Measurements from ENCODE around the gene ZNF32.
A peak's percentile ranks its signal among the peaks of the same experiment; 100 is the strongest.
"Not testable (repeated sequence)": the region's sequence is repeated elsewhere in the genome, so short reads cannot be mapped to it uniquely, and the experiment has no call there.

Gene ZNF32

GRCh38 chr10:43647576-43647975 is 1.1 kb downstream of the ZNF32 start:
- Histone ChIP-seq H4K5ac (ENCODE audit: low read length) (no peak overlapping the region), H3K27me3 (ENCODE audit: insufficient read depth, low read length, poor library complexity) (no peaks in the 10 kb centered on the region), H3K9ac (ENCODE audit: low read length) (no peak overlapping the region), H3K79me1 (ENCODE audit: low read length) (no peaks in the 10 kb centered on the region), H3K56ac (ENCODE audit: low read length) (no peak overlapping the region), H3K4me3 (ENCODE audit: low read length) (no peak overlapping the region), H2AK5ac (ENCODE audit: low read length) (no peak overlapping the region), H2BK15ac (replicated peaks; ENCODE audit: low read depth) (no peak overlapping the region), H3K36me3 (ENCODE audit: control insufficient read depth, insufficient read depth, low read length) (peaks cover 10% of the 10 kb centered on the region), H3K4me1 (ENCODE audit: control insufficient read depth, low read depth, low read length) (no peaks in the 10 kb centered on the region), H2BK120ac (ENCODE audit: low read depth, low read length) (no peak overlapping the region), H3K23ac (ENCODE audit: low read length) (no peak overlapping the region), H3K18ac (ENCODE audit: low read length) (no peak overlapping the region), H4K8ac (ENCODE audit: low read depth, low read length) (no peak overlapping the region), H3K79me2 (ENCODE audit: control insufficient read depth, insufficient read depth, low read length) (no peaks in the 10 kb centered on the region), H2BK5ac (ENCODE audit: low read length) (no peak overlapping the region), H3K27ac (ENCODE audit: low read depth, low read length) (no peak overlapping the region), H3K4me2 (ENCODE audit: low read length) (no peak overlapping the region), H3K4ac (ENCODE audit: low read depth, low read length) (no peak overlapping the region)
- DNase-seq, result no peak
- WGBS (ENCODE audit: extremely low coverage, insufficient coverage, low lambda C conversion rate), result no CpG with 5 or more reads among the region's 6 CpGs

- Histone ChIP-seq H3K27ac (ENCODE audit: low read depth, low read length) (no peak overlapping the region), H3K79me1 (ENCODE audit: low read length) (no peaks in the 10 kb centered on the region), H3K4me3 (ENCODE audit: low read length) (peak overlapping the region; percentile 15), H3K79me2 (ENCODE audit: control insufficient read depth, insufficient read depth, low read length) (no peaks in the 10 kb centered on the region), H3K23ac (ENCODE audit: low read length) (no peak overlapping the region), H3K9ac (ENCODE audit: low read length) (no peak overlapping the region), H2BK15ac (replicated peaks; ENCODE audit: low read depth) (no peak overlapping the region), H3K56ac (ENCODE audit: low read length) (no peak overlapping the region), H3K4me1 (ENCODE audit: control insufficient read depth, low read depth, low read length) (no peaks in the 10 kb centered on the region), H3K36me3 (ENCODE audit: control insufficient read depth, insufficient read depth, low read length) (peaks cover 10% of the 10 kb centered on the region), H4K5ac (ENCODE audit: low read length) (no peak overlapping the region), H2AK5ac (ENCODE audit: low read length) (no peak overlapping the region), H3K18ac (ENCODE audit: low read length) (no peak overlapping the region), H2BK5ac (ENCODE audit: low read length) (no peak overlapping the region), H3K4me2 (ENCODE audit: low read length) (no peak overlapping the region), H4K8ac (ENCODE audit: low read depth, low read length) (no peak overlapping the region), H2BK120ac (ENCODE audit: low read depth, low read length) (no peak overlapping the region), H3K4ac (ENCODE audit: low read depth, low read length) (no peak overlapping the region), H3K27me3 (ENCODE audit: insufficient read depth, low read length, poor library complexity) (no peaks in the 10 kb centered on the region)
- WGBS (ENCODE audit: extremely low coverage, insufficient coverage, low lambda C conversion rate), result no CpG with 5 or more reads among the region's 4 CpGs
- no peak for DNase-seq
Measured at GRCh38 chr10:43645866-43646265, 2.8 kb downstream of the ZNF32 start.

GRCh38 chr10:43644252-43644651 is 4.4 kb downstream of the ZNF32 start:
- Histone ChIP-seq H3K27ac (ENCODE audit: low read depth, low read length) (no peak overlapping the region), H4K5ac (ENCODE audit: low read length) (no peak overlapping the region), H2BK5ac (ENCODE audit: low read length) (no peak overlapping the region), H3K9ac (ENCODE audit: low read length) (no peak overlapping the region), H3K4me1 (ENCODE audit: control insufficient read depth, low read depth, low read length) (no peaks in the 10 kb centered on the region), H3K56ac (ENCODE audit: low read length) (no peak overlapping the region), H4K8ac (ENCODE audit: low read depth, low read length) (no peak overlapping the region), H3K79me1 (ENCODE audit: low read length) (no peaks in the 10 kb centered on the region), H2BK15ac (replicated peaks; ENCODE audit: low read depth) (no peak overlapping the region), H3K4me3 (ENCODE audit: low read length) (peak overlapping the region; percentile 53), H3K23ac (ENCODE audit: low read length) (no peak overlapping the region), H3K79me2 (ENCODE audit: control insufficient read depth, insufficient read depth, low read length) (no peaks in the 10 kb centered on the region), H3K36me3 (ENCODE audit: control insufficient read depth, insufficient read depth, low read length) (peaks cover 10% of the 10 kb centered on the region), H2BK120ac (ENCODE audit: low read depth, low read length) (no peak overlapping the region), H3K4ac (ENCODE audit: low read depth, low read length) (no peak overlapping the region), H2AK5ac (ENCODE audit: low read length) (no peak overlapping the region), H3K4me2 (ENCODE audit: low read length) (no peak overlapping the region), H3K27me3 (ENCODE audit: insufficient read depth, low read length, poor library complexity) (no peaks in the 10 kb centered on the region), H3K18ac (ENCODE audit: low read length) (no peak overlapping the region)
- peak; percentile 37 for DNase-seq
- no CpG with 5 or more reads among the region's 8 CpGs for WGBS (ENCODE audit: extremely low coverage, insufficient coverage, low lambda C conversion rate)

GRCh38 chr10:43640603-43641002 is 8.1 kb downstream of the ZNF32 start:
- Histone ChIP-seq H3K4me3 (ENCODE audit: low read length) (no peak overlapping the region), H3K79me2 (ENCODE audit: control insufficient read depth, insufficient read depth, low read length) (no peaks in the 10 kb centered on the region), H3K27ac (ENCODE audit: low read depth, low read length) (no peak overlapping the region), H3K36me3 (ENCODE audit: control insufficient read depth, insufficient read depth, low read length) (peaks cover 8% of the 10 kb centered on the region), H3K4me2 (ENCODE audit: low read length) (no peak overlapping the region), H3K23ac (ENCODE audit: low read length) (no peak overlapping the region), H2BK120ac (ENCODE audit: low read depth, low read length) (no peak overlapping the region), H3K79me1 (ENCODE audit: low read length) (no peaks in the 10 kb centered on the region), H3K4me1 (ENCODE audit: control insufficient read depth, low read depth, low read length) (no peaks in the 10 kb centered on the region), H3K56ac (ENCODE audit: low read length) (no peak overlapping the region), H3K9ac (ENCODE audit: low read length) (no peak overlapping the region), H2AK5ac (ENCODE audit: low read length) (no peak overlapping the region), H2BK5ac (ENCODE audit: low read length) (no peak overlapping the region), H4K5ac (ENCODE audit: low read length) (no peak overlapping the region), H4K8ac (ENCODE audit: low read depth, low read length) (no peak overlapping the region), H3K27me3 (ENCODE audit: insufficient read depth, low read length, poor library complexity) (no peaks in the 10 kb centered on the region), H2BK15ac (replicated peaks; ENCODE audit: low read depth) (no peak overlapping the region), H3K18ac (ENCODE audit: low read length) (no peak overlapping the region), H3K4ac (ENCODE audit: low read depth, low read length) (no peak overlapping the region)
- no peak for DNase-seq

GRCh38 chr10:43635816-43636215 is 12.9 kb downstream of the ZNF32 start:
- not testable (repeated sequence) for DNase-seq; H2BK5ac ChIP-seq (ENCODE audit: low read length); H3K79me2 ChIP-seq (ENCODE audit: control insufficient read depth, insufficient read depth, low read length); H3K4me2 ChIP-seq (ENCODE audit: low read length); H3K23ac ChIP-seq (ENCODE audit: low read length); H3K4me1 ChIP-seq (ENCODE audit: control insufficient read depth, low read depth, low read length); H3K4ac ChIP-seq (ENCODE audit: low read depth, low read length); H2BK120ac ChIP-seq (ENCODE audit: low read depth, low read length); H3K56ac ChIP-seq (ENCODE audit: low read length); H3K79me1 ChIP-seq (ENCODE audit: low read length); H3K18ac ChIP-seq (ENCODE audit: low read length); H3K4me3 ChIP-seq (ENCODE audit: low read length); H2BK15ac ChIP-seq (replicated peaks; ENCODE audit: low read depth); H3K27ac ChIP-seq (ENCODE audit: low read depth, low read length); H4K5ac ChIP-seq (ENCODE audit: low read length); H4K8ac ChIP-seq (ENCODE audit: low read depth, low read length); H3K36me3 ChIP-seq (ENCODE audit: control insufficient read depth, insufficient read depth, low read length); H2AK5ac ChIP-seq (ENCODE audit: low read length); H3K27me3 ChIP-seq (ENCODE audit: insufficient read depth, low read length, poor library complexity); H3K9ac ChIP-seq (ENCODE audit: low read length)
- WGBS (ENCODE audit: extremely low coverage, insufficient coverage, low lambda C conversion rate), result no CpG with 5 or more reads among the region's 1 CpG

GRCh38 chr10:43628956-43629355 is 19.7 kb downstream of the ZNF32 start:
- Histone ChIP-seq H3K4me2 (ENCODE audit: low read length) (no peak overlapping the region), H2BK120ac (ENCODE audit: low read depth, low read length) (no peak overlapping the region)
- WGBS (ENCODE audit: extremely low coverage, insufficient coverage, low lambda C conversion rate), result no CpG with 5 or more reads among the region's 4 CpGs

More at GRCh38 chr10:43628956-43629355, 19.7 kb downstream of the ZNF32 start:
- Histone ChIP-seq H3K56ac (ENCODE audit: low read length) (no peak overlapping the region), H3K9ac (ENCODE audit: low read length) (no peak overlapping the region), H3K23ac (ENCODE audit: low read length) (no peak overlapping the region), H3K4me3 (ENCODE audit: low read length) (no peak overlapping the region), H4K5ac (ENCODE audit: low read length) (no peak overlapping the region), H3K4me1 (ENCODE audit: control insufficient read depth, low read depth, low read length) (no peaks in the 10 kb centered on the region), H3K79me1 (ENCODE audit: low read length) (no peaks in the 10 kb centered on the region), H3K27me3 (ENCODE audit: insufficient read depth, low read length, poor library complexity) (no peaks in the 10 kb centered on the region), H3K27ac (ENCODE audit: low read depth, low read length) (no peak overlapping the region), H4K8ac (ENCODE audit: low read depth, low read length) (no peak overlapping the region), H2AK5ac (ENCODE audit: low read length) (no peak overlapping the region), H2BK5ac (ENCODE audit: low read length) (no peak overlapping the region), H3K18ac (ENCODE audit: low read length) (no peak overlapping the region), H3K4ac (ENCODE audit: low read depth, low read length) (no peak overlapping the region), H3K79me2 (ENCODE audit: control insufficient read depth, insufficient read depth, low read length) (no peaks in the 10 kb centered on the region), H3K36me3 (ENCODE audit: control insufficient read depth, insufficient read depth, low read length) (no peaks in the 10 kb centered on the region), H2BK15ac (replicated peaks; ENCODE audit: low read depth) (no peak overlapping the region)
- DNase-seq, result no peak

All from mesendoderm (in vitro differentiated cells).